ENCODE measurements around the gene MAPK4.

Gene MAPK4

GRCh38 chr18:50558948-50559751, 737 bp upstream of the MAPK4 start (continued):
- TF ChIP-seq ZNF266 (tag by site-specific recombination; IDR thresholded peaks at IDR 0.05; ENCODE audit: low read depth) (no peak), ZSCAN23 (tag by site-specific recombination; IDR thresholded peaks at IDR 0.05) (no peak), ZNF626 (tag by site-specific recombination; IDR thresholded peaks at IDR 0.05) (no peak), BCL11A (tag by site-specific recombination; IDR thresholded peaks at IDR 0.05; ENCODE audit: low read depth) (no peak), ZNF776 (tag by site-specific recombination; IDR thresholded peaks at IDR 0.05; ENCODE audit: borderline replicate concordance) (no peak), ZNF335 (tag by site-specific recombination; conservative IDR thresholded peaks at IDR 0.05) (peak; percentile 61)

DNA sequence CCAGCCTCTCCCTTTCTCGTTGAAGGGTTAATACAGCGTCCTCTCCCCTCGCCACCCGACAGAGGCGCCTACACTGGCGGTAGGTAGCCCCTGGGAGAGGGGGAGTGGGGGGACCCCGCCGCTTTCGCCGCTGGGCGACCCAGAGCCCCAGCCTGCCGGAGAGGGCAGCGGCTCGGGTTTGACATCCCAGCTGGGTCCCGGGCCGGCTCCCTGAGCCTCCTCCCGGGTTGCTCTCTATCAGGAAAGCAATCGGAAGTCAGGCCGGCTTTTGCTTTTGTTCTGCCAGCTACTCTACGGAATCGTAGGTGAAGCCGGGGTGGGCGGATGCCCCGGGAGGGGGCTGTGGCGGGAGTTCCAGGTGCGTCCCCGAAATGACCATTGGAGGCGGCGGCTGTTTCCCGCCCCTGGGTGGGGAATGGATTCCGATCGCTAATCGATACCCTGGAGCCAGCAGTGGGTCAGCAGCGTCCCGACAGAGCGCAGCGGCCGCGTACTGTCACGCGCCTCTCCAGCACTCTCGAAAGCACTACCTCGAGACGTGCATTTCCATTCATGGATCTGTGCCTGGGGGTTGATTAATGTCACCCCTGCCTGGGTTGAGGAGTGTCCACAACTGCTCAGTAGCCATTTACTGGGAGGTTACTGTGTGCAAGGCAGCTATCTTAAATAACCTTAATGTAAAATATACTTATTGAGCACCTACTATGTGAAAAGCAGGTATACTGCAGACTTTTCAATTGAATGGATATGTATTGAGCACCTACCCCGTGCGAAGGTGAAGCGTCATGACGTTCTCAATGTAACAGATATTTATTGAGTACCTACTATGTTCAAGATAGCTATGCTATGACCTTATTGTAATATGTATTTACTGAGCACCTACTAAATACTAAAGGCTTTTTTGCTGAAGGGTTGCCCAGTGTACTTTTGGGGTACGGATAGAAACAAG, 1.1 kb downstream of the MAPK4 start:
- Histone ChIP-seq H3K36me3 (ENCODE audit: control insufficient read depth in 2 of 2, insufficient read depth in 1 of 2, low read length in 2 of 2) (no peaks in the 10 kb centered on the region), H3K27ac (ENCODE audit: extremely low read depth, low read depth, low read length) (peak overlapping the region; percentile 83; the same call in 1 of the 2 replicates), H3K9me3 (ENCODE audit: control insufficient read depth, insufficient read depth, low read depth, low read length) (no peaks in the 10 kb centered on the region), H3K4me3 (ENCODE audit: low read depth, low read length) (peak overlapping the region; percentile 51), H3K4me1 (ENCODE audit: control insufficient read depth, insufficient read depth, low read length) (peaks cover 24% of the 10 kb centered on the region)
- CTCF ChIA-PET, result interaction anchor here (0.7 to 1.8 kb wide), 5 partner anchors 9 to 317 kb away, joined by 3 to 8 read pairs (median 3); no protein-coding TSS in a partner anchor
- POLR2A ChIA-PET, result interaction anchor here (1.2 to 1.6 kb wide), 3 partner anchors 11 to 318 kb away, joined by 3 to 6 read pairs (median 5); partner anchors contain the start of gene ME2
- TF ChIP-seq PATZ1 (tag by site-specific recombination; IDR thresholded peaks at IDR 0.05), result 0 out of 2 replicates have a peak, but pooled peaks have one; percentile 10
- TF ChIP-seq ZNF776 (tag by site-specific recombination; IDR thresholded peaks at IDR 0.05; ENCODE audit: borderline replicate concordance), result no peak
- no peak for TF ChIP-seq ZNF140 (tag by site-specific recombination; IDR thresholded peaks at IDR 0.05)
- peak; percentile 23; the same call in 1 of the 2 replicates for TF ChIP-seq ZSCAN30 (tag by site-specific recombination; IDR thresholded peaks at IDR 0.05)
- peak; percentile 66 for TF ChIP-seq ZFHX2 (tag by site-specific recombination; conservative IDR thresholded peaks at IDR 0.05)
- TF ChIP-seq ZNF133 (tag by site-specific recombination; IDR thresholded peaks at IDR 0.05), result no peak
- TF ChIP-seq ZNF112 (tag by site-specific recombination; IDR thresholded peaks at IDR 0.05), result no peak
- peak; percentile 46; the same call in 1 of the 2 replicates for TF ChIP-seq KLF9 (tag by site-specific recombination; IDR thresholded peaks at IDR 0.05; ENCODE audit: low read depth)
- TF ChIP-seq ZNF404 (tag by site-specific recombination; IDR thresholded peaks at IDR 0.05), result no peak
- 0 out of 2 replicates have a peak, but pooled peaks have one; percentile 11 for TF ChIP-seq ZBTB10 (tag by site-specific recombination; IDR thresholded peaks at IDR 0.05)
- TF ChIP-seq ATF2 (tag by site-specific recombination; IDR thresholded peaks at IDR 0.05; ENCODE audit: low read depth), result no peak
- no peak for TF ChIP-seq ZNF701 (tag by site-specific recombination; IDR thresholded peaks at IDR 0.05)
- TF ChIP-seq ZNF843 (tag by site-specific recombination; IDR thresholded peaks at IDR 0.05), result no peak
- TF ChIP-seq ZSCAN23 (tag by site-specific recombination; IDR thresholded peaks at IDR 0.05), result no peak
- TF ChIP-seq SP2 (tag by site-specific recombination; IDR thresholded peaks at IDR 0.05), result peak; percentile 19
- peak; percentile 98 for TF ChIP-seq ZNF664 (tag by site-specific recombination; IDR thresholded peaks at IDR 0.05)
- TF ChIP-seq, protein P1, sequence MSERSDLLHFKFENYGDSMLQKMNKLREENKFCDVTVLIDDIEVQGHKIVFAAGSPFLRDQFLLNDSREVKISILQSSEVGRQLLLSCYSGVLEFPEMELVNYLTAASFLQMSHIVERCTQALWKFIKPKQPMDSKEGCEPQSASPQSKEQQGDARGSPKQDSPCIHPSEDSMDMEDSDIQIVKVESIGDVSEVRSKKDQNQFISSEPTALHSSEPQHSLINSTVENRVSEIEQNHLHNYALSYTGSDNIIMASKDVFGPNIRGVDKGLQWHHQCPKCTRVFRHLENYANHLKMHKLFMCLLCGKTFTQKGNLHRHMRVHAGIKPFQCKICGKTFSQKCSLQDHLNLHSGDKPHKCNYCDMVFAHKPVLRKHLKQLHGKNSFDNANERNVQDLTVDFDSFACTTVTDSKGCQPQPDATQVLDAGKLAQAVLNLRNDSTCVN (tag by site-specific recombination; optimal IDR thresholded peaks at IDR 0.05), result peak; percentile 32
- TF ChIP-seq ZNF335 (tag by site-specific recombination; conservative IDR thresholded peaks at IDR 0.05), result peak; percentile 89; the same call in 1 of the 2 replicates
- TF ChIP-seq ZNF302 (tag by site-specific recombination; IDR thresholded peaks at IDR 0.05; ENCODE audit: low read depth), result no peak
- no peak for TF ChIP-seq ZSCAN18 (tag by site-specific recombination; IDR thresholded peaks at IDR 0.05)
- TF ChIP-seq ZNF777 (tag by site-specific recombination; IDR thresholded peaks at IDR 0.05; ENCODE audit: borderline replicate concordance), result no peak

Data from HEK293 (cell line).